Fibroblast of skin of right quadriceps (primary cell): ENCODE measurements around the gene LEMD1.
A peak's percentile ranks its signal among the peaks of the same experiment; 100 is the strongest.

ENCODE experiments used
- DNase-seq: peaks from one replicate; pipeline ENCODE4 v3.0.0-alpha.2; 2013

Gene LEMD1

GRCh38 chr1:205351984-205352713, 69.7 kb downstream of the LEMD1 start:
- peak; percentile 45 for DNase-seq

DNA sequence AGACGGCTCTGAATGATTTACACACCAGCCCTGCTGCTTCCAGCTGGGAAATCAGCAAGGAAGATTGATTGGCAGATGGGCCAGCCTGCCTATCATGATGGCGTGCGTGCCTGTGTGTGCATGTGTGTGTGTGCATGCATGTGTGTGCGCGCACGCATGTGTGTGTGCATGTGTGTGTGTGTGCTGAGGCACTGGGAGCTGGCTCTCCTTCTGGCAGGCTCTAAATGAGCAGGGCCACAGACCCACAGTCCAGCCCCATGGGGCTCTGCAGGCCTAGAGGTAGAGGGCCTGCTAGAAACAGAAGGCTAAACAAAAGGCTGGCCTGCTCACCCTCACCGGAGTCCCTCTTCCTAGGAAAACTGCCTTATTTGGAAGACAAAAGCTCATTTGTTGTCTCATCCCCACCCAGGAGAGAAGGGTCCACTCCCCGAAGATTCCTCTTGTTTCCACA, 71.1 kb downstream of the LEMD1 start:
- no peak for DNase-seq

DNA sequence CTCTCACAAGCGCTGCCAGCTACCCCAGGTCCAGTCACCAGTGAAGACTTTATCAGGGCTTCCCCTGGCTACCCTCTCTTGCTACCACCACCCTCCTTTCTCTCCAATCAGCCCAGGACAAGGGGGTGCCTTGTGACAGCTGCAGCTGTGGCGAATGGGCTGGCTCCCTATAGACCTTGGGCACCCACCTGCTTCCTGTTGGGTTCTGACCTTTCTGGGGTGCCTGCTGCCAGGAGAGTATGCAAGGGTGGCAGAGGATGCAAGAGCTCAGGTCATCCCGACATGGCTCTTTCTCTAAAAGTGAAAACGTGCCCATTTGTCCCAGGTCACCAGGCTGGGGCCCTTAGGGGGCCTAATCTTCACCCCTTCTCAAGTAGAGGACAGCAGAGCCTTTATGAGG, 71.7 kb downstream of the LEMD1 start:
- no peak for DNase-seq

GRCh38 chr1:205348554-205349487, 73.0 kb downstream of the LEMD1 start:
- DNase-seq, result peak; percentile 16

- DNase-seq, result no peak
Observed at GRCh38 chr1:205346956-205347574, 74.8 kb downstream of the LEMD1 start.

DNA sequence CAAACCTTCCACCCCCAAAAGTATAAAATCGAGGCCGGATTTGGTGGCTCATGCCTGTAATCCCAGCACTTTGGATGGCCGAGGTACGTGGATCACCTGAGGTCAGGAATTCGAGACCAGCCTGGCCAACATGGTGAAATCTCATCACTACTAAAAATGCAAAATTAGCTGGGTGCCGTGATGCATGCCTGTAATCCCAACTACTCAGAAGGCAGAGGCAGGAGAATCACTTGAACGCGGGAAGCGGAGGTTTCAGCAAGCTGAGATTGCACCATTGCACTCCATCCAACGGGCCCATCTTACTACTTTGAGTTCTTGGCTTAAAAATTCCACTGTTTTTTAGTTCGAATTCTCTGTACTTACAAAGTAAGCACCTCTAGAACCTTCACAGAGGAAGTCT, 76.1 kb downstream of the LEMD1 start:
- DNase-seq, result no peak

DNA sequence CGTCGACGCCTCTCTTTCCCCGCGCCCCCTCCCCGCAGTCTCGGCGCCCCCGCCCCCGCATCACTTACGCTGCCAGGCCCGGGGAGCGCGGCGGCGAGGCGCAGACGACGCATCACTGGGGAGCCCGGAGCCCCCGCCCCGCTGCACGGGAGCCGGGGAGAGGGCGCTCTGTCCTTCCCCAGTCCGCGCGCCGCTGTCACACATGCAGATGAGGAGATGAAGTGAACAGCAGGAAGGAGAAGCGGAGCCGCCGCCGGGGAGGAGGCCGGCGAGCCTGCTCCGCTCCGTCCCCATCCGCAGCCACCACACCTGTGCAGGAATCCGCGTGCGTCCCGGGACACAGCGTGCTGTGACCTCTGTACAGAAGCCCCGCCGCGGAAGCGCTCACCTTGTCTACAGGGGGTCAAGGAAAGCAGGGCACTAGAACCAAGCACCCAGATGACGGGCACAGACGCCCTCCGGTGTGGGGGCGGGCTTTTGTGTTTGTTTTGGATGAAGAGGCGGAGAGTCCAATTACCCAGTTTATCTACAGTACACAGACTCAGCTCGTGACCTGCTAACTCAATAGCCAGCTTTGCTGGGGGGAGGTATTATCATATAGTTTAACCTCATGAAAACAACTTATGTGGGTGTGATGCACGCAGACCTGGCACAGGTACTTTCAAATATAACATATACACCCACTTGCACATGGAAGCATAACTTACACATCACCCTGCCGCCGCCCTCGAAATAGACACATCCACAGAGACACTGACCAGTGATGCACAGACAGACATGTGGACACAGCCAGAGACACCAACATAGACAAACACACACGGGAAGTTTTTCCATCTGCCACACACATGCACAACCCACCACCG, 77.6 kb downstream of the LEMD1 start:
- DNase-seq, result no peak

GRCh38 chr1:205343431-205344065, 78.3 kb downstream of the LEMD1 start:
- no peak for DNase-seq

DNA sequence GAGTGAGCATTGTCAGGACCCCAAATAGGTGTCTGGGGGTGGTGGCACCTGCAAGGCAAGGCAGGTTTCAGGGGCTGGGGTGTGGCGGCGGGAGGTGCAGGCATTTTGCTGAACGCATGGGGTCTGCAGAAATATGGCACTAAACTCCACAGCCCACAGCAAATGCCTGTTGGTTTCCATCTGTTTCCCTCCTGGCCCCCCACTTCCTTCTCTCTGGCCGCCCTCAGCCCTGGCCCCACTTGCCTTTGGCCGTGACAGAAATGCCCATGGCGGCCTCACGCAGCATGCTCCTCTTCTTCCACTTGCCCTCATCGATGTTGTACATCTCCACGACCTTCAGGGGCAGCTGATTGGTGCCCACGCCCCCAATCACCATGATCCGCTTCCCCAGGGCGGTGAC, 78.9 kb downstream of the LEMD1 start:
- no peak for DNase-seq

DNA sequence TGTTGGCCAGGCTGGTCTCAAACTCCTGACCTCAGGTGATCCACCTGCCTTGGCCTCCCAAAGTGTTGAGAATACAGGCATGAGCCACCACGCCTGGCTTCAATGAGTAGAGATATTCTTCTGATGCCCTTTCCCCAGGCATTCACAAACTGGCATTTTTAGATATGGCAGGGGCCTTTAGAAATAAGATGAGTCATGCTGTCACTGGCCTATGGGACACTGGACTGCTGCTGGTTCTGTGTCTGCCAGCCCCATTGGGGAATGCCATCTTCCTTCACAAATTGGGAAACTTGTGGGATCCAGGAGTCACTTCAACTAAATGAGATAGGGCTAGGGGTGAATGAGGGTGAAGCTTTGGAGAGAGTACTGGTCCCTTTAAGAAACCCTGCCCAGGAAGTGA, 81.2 kb downstream of the LEMD1 start:
- no peak for DNase-seq

GRCh38 chr1:205339717-205340116, 82.1 kb downstream of the LEMD1 start:
- no peak for DNase-seq

- no peak for DNase-seq
Observed at GRCh38 chr1:205339197-205339702, 82.6 kb downstream of the LEMD1 start.

- no peak for DNase-seq
Observed at GRCh38 chr1:205338011-205338410, 83.8 kb downstream of the LEMD1 start.

DNA sequence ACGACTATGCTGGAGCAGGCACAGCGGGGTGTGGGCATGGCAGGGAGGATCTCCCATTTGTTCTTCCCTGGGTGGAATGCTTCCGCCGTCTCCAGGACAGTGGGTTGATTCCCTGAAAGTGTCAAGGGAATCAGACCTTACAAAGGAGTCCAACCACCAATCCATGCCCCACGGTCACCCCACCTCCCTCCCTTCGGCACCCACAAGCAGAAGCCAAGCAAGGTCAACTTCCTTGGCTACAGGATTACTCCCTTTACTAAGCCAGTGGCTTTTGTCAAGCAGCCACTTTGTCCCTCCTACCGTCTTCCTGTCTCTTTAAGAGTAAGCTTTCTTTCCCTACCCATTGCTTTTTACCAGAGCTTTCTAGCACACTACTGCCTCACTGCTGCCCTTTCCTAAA, 84.4 kb downstream of the LEMD1 start:
- no peak for DNase-seq

GRCh38 chr1:205335692-205336091, 86.2 kb downstream of the LEMD1 start:
- peak; percentile 55 for DNase-seq

DNA sequence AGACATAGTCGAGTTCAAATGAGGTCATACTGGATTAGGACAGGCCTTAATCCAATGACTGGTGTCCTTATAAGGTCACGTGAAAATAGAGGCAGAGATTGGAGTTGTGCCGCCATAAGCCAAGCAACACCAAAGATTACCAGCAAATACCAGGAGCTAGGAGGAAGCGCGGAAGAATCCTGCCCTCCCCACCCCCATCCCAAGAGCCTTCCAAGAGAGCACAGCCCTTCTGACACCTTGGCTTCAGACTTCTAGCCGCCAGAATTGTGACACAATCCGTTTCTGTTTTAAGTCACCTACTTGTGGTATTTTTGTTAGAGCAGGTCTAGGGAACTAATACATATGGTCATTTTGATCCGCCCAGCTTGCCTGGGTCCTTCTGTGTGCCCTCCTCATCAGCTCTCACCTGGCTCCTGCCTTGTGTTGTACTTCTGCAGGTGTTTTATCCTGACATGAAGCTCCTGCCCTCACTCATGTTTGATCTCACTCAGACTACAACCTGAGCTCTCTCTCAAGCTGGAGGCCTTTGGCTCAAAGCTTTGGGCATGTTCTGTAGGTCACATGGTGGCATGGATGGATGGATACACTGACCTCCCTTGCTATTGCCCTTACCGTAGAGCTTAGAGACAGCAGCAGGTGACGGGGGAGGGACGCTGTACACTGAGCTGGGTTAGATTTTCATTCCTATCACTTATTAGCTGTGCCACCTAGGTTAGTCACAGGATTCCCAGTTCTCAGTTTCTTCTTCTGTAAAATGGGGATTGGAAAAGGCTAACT, 89.7 kb downstream of the LEMD1 start:
- DNase-seq, result no peak
